ENCODE results near the gene PRKAG2. TPM values are rescaled to one million over a fixed set of nuclear protein-coding genes. Genes with fewer than 3 reads are reported as not detected.

Gene PRKAG2
- total and polyA plus RNA-seq, 4 donors = 3.6 to 25.1 (median 16.8) TPM

GRCh38 chr7:151789380-151789947, 87.5 kb downstream of the PRKAG2 start:
- peak overlapping the region; percentile 90 to 92 for H3K27ac ChIP-seq (ENCODE audit: low read depth in 1 of 2, low read length in 2 of 2)
- peak overlapping the region in 1 of 2 donors; percentile 17 for H3K9ac ChIP-seq (ENCODE audit: low read depth in 1 of 2, low read length in 2 of 2)
- no peaks in the 10 kb centered on the region for H3K9me3 ChIP-seq (ENCODE audit: control insufficient read depth in 4 of 4, low read length in 3 of 4)
- TF ChIP-seq REST (IDR thresholded peaks at IDR 0.05) (no peak), HNF4G (IDR thresholded peaks at IDR 0.05) (no peak), MAX (IDR thresholded peaks at IDR 0.05) (no peak), ZBTB33 (IDR thresholded peaks at IDR 0.05) (no peak), HNF4A (conservative IDR thresholded peaks at IDR 0.05) (peak; percentile 61 to 74), GABPA (IDR thresholded peaks at IDR 0.05 in 1 of 2, conservative IDR thresholded peaks at IDR 0.05 in 1 of 2) (no peak), EGR1 (IDR thresholded peaks at IDR 0.05; ENCODE audit: low read depth in 2 of 2) (no peak), TAF1 (conservative IDR thresholded peaks at IDR 0.05) (no peak), JUND (IDR thresholded peaks at IDR 0.05) (no peak), RXRA (IDR thresholded peaks at IDR 0.05) (peak; percentile 85 to 93), FOXA2 (IDR thresholded peaks at IDR 0.05) (no peak), NR2F2 (IDR thresholded peaks at IDR 0.05) (no peak), CTCF (IDR thresholded peaks at IDR 0.05; ENCODE audit: low read depth, low read length, missing input control) (no peak), RAD21 (IDR thresholded peaks at IDR 0.05) (peak; percentile 50 to 52), FOXA1 (IDR thresholded peaks at IDR 0.05) (no peak), YY1 (IDR thresholded peaks at IDR 0.05) (peak; percentile 34), ATF3 (IDR thresholded peaks at IDR 0.05) (no peak), SP1 (IDR thresholded peaks at IDR 0.05) (no peak)
- no peak overlapping the region for H3K4me3 ChIP-seq (ENCODE audit: low read depth in 1 of 3, low read length in 3 of 3)
- H3K36me3 ChIP-seq (ENCODE audit: control insufficient read depth in 4 of 4, insufficient read depth in 3 of 4, low read depth in 1 of 4, low read length in 3 of 4) = no peaks in the 10 kb centered on the region
- 67% methylated on average over 11 of the region's 11 CpGs for WGBS
- no peaks in the 10 kb centered on the region for H3K27me3 ChIP-seq (ENCODE audit: control insufficient read depth in 4 of 4, insufficient read depth in 4 of 4, low read length in 3 of 4)
- no peak for DNase-seq (ENCODE audit: low spot score)
- peaks cover 10 to 69% (median 40%) of the 10 kb centered on the region in 4 donors for H3K4me1 ChIP-seq (ENCODE audit: control insufficient read depth in 4 of 4, insufficient read depth in 4 of 4, low read length in 3 of 4)
